GM12891 (cell line): Measurements from ENCODE around the gene APBB3.

ENCODE experiments used
- DNase-seq: peaks from one replicate; pipeline ENCODE4 v3.0.0; 2011; ENCODE audit warnings: low spot score; ENCODE audit not compliant: insufficient read length
- FAIRE-seq: peaks from 2 replicates; lab custom pipeline; 2011; peaks lifted over from hg19 to GRCh38; lab: Jason Lieb, UNC
- PAX5 ChIP-seq: IDR thresholded peaks from 2 replicates; pipeline ENCODE4 v1.6.1; 2011; ENCODE audit warnings: low read length, moderate library complexity, mild to moderate bottlenecking; ENCODE audit not compliant: insufficient read depth, severe bottlenecking
- POLR2A ChIP-seq: IDR thresholded peaks from 2 replicates; pipeline ENCODE4 v1.6.1; 2011; ENCODE audit warnings: low read depth, low read length, control low read depth
- POLR2AphosphoS5 ChIP-seq: IDR thresholded peaks from 2 replicates; pipeline ENCODE4 v1.6.1; 2011; ENCODE audit warnings: low read depth, low read length, control low read depth
- POU2F2 ChIP-seq: IDR thresholded peaks from 2 replicates; pipeline ENCODE4 v1.6.1; 2011; ENCODE audit warnings: low read depth, mild to moderate bottlenecking, control low read depth, low read length, moderate library complexity
- SPI1 ChIP-seq: IDR thresholded peaks from 2 replicates; pipeline ENCODE4 v1.6.1; 2011; ENCODE audit warnings: low read depth, low read length, control low read depth
- TAF1 ChIP-seq: IDR thresholded peaks from 2 replicates; pipeline ENCODE4 v1.6.1; 2011; ENCODE audit warnings: low read depth, low read length, control low read depth

APBB3 gene

DNA sequence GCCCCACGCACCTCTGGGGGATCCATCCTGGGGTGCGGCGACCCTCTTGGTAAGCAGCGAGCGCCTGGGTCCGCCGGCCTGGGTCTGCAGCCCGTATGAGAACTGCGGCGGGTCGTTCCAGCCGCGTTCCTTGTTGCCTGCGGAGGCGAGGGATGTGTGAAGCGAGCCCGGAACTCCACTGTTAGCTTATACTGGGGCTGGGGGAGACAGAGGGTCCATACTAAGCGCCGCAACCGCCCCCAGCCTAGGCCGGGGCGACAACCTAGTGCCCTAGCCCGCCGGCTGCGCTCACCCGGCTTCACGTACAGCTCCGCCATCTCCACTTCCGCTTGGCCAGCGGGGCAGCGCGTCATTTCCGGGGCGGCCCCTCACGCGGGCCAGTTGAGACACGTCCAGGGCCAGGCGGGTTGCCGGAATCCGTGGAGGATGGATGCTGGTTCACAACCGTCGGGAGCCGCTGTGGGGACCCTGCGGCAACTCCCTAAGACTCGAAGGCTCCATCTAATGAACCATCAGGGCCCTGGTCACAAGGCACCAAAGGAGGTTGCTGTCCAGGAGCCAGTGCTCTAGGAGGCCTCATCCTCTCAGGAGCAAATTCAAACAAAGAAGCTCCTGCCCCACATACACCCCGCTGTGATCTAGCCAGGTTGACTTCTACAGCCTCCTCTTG, 7.1 kb downstream of the APBB3 start, which contains the start of gene SRA1:
Gene SRA1, minus strand, starts transcription at position 338 of the 670 bp plus-strand sequence. Its CDS starts 21 bp downstream, at position 317.
- TF ChIP-seq SPI1 (peak; percentile 75), POLR2A (peak; percentile 97), PAX5 (peak; percentile 2), POU2F2 (peak; percentile 74), POLR2AphosphoS5 (peak; percentile 98), TAF1 (peak; percentile 90; the same call in 1 of the 2 replicates)
- DNase-seq (peak; percentile 91), FAIRE-seq (peak; percentile 97)

DNA sequence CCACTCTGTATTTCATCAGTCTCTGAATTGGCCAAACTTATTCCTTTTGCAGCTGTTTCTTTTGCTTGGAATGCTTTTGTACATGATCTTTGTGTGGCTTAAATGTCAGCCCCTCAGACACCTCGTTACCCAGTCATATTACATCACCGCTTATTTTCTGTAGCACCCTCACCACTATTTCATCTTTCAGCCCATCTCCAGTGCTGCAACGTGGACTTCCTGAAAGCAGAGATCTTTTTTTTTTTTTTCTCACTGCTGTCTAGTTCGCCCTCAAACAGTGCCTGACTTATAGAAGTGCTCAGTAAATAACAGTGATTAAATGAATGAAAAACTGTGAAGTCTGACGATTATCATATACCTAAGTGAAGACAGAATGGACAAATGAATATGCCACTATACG, 8.0 kb downstream of the APBB3 start:
- peak; percentile 16 for FAIRE-seq
- TF ChIP-seq POLR2AphosphoS5 (no peak; the same call in 1 of the 2 replicates), TAF1 (no peak), SPI1 (no peak), POLR2A (no peak), POU2F2 (no peak), PAX5 (no peak)
- DNase-seq = no peak

GRCh38 chr5:140555747-140556312, 8.6 kb downstream of the APBB3 start:
- TF ChIP-seq PAX5 (no peak), POU2F2 (no peak), POLR2A (peak; percentile 5; the same call in 1 of the 2 replicates), POLR2AphosphoS5 (peak; percentile 49; the same call in 1 of the 2 replicates), SPI1 (peak; percentile 55)
- DNase-seq (no peak), FAIRE-seq (peak; percentile 66)

GRCh38 chr5:140554454-140554853, 9.9 kb downstream of the APBB3 start:
- TF ChIP-seq TAF1 = no peak
- 0 out of 2 replicates have a peak, but pooled peaks have one; percentile 15 for TF ChIP-seq POLR2A
- no peak for TF ChIP-seq POLR2AphosphoS5
- TF ChIP-seq SPI1 = no peak
- DNase-seq (no peak), FAIRE-seq (no peak)

GRCh38 chr5:140553657-140554056, 10.7 kb downstream of the APBB3 start:
- DNase-seq (no peak), FAIRE-seq (no peak)
- peak; percentile 30; the same call in 1 of the 2 replicates for TF ChIP-seq POLR2AphosphoS5
- TF ChIP-seq PAX5 = no peak
- TF ChIP-seq POLR2A = no peak
- no peak for TF ChIP-seq POU2F2
- TF ChIP-seq TAF1 = no peak
- TF ChIP-seq SPI1 = peak; percentile 45

DNA sequence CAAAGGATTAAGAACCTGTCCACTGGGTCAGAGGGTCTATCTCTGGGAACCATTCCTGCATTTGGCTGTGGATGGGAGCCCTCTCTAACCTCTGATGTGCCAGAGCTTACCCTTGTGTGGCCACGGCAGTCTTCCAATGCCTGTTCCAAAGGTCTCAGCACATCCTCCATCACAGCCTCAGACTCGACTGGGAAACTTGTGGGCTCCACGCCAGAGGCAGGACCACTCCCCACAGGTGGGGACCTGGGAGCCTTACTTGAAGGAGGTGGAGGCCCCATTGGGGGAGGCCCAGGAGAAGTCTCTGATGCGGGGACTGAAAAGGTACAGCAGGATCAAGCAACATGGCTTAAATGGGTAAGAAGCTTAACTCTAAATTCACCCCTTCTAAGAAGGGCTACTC, 12.5 kb downstream of the APBB3 start:
- FAIRE-seq (no peak), DNase-seq (no peak)
- TF ChIP-seq SPI1 (no peak), POLR2AphosphoS5 (no peak; the same call in 1 of the 2 replicates), TAF1 (no peak), PAX5 (no peak), POLR2A (no peak), POU2F2 (no peak)

GRCh38 chr5:140550147-140551079, 14.0 kb downstream of the APBB3 start:
- FAIRE-seq (no peak), DNase-seq (no peak)
- TF ChIP-seq TAF1 = no peak
- TF ChIP-seq PAX5 = no peak
- no peak for TF ChIP-seq SPI1
- no peak; the same call in 1 of the 2 replicates for TF ChIP-seq POLR2AphosphoS5
- no peak for TF ChIP-seq POLR2A
- no peak for TF ChIP-seq POU2F2

- no peak for FAIRE-seq
- TF ChIP-seq TAF1 (no peak), PAX5 (no peak), POLR2A (peak; percentile 47), SPI1 (no peak), POLR2AphosphoS5 (peak; percentile 49), POU2F2 (no peak; the same call in 1 of the 2 replicates)
- no peak for DNase-seq
These were observed 14.9 kb downstream of the APBB3 start for GRCh38 chr5:140549237-140550144.
